ENCODE data around the gene IST1.
A peak's percentile ranks its signal among the peaks of the same experiment; 100 is the strongest.

Gene IST1

DNA sequence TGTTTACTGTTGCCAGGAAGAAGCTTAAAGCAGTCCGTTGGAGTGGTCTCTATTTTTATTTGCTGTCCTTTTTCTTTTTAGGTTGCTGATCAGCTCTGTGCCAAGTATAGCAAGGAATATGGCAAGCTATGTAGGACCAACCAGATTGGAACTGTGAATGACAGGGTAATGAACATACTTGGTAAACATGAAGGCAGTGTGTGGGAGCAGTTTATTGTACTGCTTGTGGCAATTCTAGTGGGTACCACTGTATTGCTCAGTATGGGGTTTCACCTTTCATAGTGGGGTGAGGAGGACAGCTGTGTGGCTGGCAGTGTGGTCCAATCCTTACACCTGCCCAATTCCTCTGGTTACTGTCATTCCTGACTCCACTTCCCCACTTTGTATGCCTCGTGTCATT is 25.3 kb downstream of the IST1 start:
- no peak for TF ChIP-seq RAD21 (IDR thresholded peaks at IDR 0.05; ENCODE audit: low read depth)
- no peak for TF ChIP-seq CREB1 (IDR thresholded peaks at IDR 0.05; ENCODE audit: low read depth)
- no peak for TF ChIP-seq YY1 (IDR thresholded peaks at IDR 0.05; ENCODE audit: low read depth)
- no peak for TF ChIP-seq ZBTB7A (IDR thresholded peaks at IDR 0.05; ENCODE audit: low read depth)
- TF ChIP-seq, protein P1, sequence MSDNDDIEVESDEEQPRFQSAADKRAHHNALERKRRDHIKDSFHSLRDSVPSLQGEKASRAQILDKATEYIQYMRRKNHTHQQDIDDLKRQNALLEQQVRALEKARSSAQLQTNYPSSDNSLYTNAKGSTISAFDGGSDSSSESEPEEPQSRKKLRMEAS (IDR thresholded peaks at IDR 0.05): no peak
- no peak for TF ChIP-seq CEBPB (IDR thresholded peaks at IDR 0.05)
- no peak for TF ChIP-seq FOXM1 (IDR thresholded peaks at IDR 0.05; ENCODE audit: borderline replicate concordance, low read depth)
- TF ChIP-seq, protein P2, sequence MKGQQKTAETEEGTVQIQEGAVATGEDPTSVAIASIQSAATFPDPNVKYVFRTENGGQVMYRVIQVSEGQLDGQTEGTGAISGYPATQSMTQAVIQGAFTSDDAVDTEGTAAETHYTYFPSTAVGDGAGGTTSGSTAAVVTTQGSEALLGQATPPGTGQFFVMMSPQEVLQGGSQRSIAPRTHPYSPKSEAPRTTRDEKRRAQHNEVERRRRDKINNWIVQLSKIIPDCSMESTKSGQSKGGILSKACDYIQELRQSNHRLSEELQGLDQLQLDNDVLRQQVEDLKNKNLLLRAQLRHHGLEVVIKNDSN (IDR thresholded peaks at IDR 0.05): no peak
- TF ChIP-seq, protein P3, sequence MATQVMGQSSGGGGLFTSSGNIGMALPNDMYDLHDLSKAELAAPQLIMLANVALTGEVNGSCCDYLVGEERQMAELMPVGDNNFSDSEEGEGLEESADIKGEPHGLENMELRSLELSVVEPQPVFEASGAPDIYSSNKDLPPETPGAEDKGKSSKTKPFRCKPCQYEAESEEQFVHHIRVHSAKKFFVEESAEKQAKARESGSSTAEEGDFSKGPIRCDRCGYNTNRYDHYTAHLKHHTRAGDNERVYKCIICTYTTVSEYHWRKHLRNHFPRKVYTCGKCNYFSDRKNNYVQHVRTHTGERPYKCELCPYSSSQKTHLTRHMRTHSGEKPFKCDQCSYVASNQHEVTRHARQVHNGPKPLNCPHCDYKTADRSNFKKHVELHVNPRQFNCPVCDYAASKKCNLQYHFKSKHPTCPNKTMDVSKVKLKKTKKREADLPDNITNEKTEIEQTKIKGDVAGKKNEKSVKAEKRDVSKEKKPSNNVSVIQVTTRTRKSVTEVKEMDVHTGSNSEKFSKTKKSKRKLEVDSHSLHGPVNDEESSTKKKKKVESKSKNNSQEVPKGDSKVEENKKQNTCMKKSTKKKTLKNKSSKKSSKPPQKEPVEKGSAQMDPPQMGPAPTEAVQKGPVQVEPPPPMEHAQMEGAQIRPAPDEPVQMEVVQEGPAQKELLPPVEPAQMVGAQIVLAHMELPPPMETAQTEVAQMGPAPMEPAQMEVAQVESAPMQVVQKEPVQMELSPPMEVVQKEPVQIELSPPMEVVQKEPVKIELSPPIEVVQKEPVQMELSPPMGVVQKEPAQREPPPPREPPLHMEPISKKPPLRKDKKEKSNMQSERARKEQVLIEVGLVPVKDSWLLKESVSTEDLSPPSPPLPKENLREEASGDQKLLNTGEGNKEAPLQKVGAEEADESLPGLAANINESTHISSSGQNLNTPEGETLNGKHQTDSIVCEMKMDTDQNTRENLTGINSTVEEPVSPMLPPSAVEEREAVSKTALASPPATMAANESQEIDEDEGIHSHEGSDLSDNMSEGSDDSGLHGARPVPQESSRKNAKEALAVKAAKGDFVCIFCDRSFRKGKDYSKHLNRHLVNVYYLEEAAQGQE (IDR thresholded peaks at IDR 0.05; ENCODE audit: low read depth): no peak
- no peak for TF ChIP-seq EGR1 (IDR thresholded peaks at IDR 0.05)
- no peak for TF ChIP-seq EP300 (IDR thresholded peaks at IDR 0.05; ENCODE audit: borderline replicate concordance)
- TF ChIP-seq NFIC (IDR thresholded peaks at IDR 0.05): no peak
- no peak for TF ChIP-seq TEAD4 (IDR thresholded peaks at IDR 0.05)
- no peak for TF ChIP-seq TCF12 (IDR thresholded peaks at IDR 0.05; ENCODE audit: low read depth)
- TF ChIP-seq TAF1 (IDR thresholded peaks at IDR 0.05; ENCODE audit: low read depth): no peak

DNA sequence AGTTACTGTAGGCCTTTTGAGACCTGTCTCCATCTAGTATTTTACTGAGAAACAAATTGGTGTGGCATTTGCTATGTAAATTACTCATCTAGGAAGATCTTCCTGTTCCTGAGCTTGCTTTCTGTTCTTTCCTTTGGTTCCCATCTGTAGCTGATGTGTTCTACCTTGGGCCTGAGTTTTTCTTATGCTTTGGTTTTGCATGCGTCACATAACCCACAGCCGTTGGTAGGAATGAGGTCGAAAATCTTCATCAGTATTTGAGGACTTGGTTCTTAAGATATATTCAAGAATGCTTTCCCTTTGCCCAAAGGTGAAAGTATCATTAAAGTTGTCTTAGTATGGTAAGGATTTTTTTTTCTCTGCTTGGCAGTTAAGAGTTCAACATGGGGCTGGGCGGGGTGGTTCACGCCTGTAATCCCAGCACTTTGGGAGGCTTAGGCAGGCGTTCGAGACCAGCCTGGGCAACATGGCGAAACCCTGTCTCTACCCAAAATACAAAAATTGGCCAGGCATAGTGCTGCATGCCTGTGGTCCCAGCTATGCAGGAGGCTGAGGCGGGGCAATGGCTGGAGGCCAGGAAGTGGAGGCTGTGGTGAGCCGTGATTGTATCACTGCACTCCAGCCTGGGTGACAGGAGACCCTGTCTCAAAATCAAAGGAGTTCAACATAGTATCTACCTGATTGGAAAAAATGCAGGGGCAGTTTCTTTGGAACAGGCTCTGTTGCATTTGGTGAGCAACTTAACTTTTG is 28.8 kb downstream of the IST1 start:
- TF ChIP-seq, protein P3 (IDR thresholded peaks at IDR 0.05; ENCODE audit: low read depth): no peak
- no peak for TF ChIP-seq ZBTB7A (IDR thresholded peaks at IDR 0.05; ENCODE audit: low read depth)
- TF ChIP-seq TEAD4 (IDR thresholded peaks at IDR 0.05): 0 out of 2 replicates have a peak, but pooled peaks have one; percentile 23

DNA sequence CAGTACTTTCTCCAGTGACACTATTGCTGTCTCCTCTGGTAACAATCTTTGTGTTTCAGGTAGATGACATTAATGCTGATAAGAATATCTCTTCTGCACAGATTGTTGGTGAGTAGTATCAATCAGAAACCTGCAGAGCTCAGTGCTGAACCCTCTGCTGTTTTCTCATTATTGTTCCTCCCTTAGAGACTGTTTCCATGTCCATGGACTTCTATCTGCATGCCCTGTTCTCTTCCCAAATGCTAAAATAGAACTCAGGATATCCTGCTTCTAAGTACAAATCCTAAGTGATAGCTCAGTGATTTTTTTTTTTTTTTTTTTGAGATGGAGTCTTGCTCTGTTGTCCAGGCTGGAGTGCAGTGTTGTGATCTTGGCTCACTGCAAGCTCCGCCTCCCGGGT is 29.4 kb downstream of the IST1 start:
- TF ChIP-seq NFIC (IDR thresholded peaks at IDR 0.05) (no peak), CEBPB (IDR thresholded peaks at IDR 0.05) (no peak)
- TF ChIP-seq, protein P3 (IDR thresholded peaks at IDR 0.05; ENCODE audit: low read depth): no peak

DNA sequence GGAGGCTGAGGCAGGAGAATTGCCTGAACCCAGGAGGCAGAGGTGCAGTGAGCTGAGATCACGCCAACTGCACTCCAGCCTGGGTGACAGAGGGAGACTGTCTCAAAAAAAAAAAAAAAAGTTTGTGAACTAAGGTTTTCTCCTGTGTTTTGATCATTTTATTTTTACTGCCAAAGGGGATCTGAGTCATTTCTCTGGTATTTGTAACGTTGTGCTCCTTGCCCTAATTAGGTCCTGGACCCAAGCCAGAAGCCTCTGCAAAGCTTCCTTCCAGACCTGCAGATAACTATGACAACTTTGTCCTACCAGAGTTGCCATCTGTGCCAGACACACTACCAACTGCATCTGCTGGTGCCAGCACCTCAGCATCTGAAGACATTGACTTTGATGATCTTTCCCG is 32.1 kb downstream of the IST1 start:
- peak; percentile 46; the same call in 1 of the 2 replicates for TF ChIP-seq TEAD4 (IDR thresholded peaks at IDR 0.05)
- TF ChIP-seq NFIC (IDR thresholded peaks at IDR 0.05): peak; percentile 72
- TF ChIP-seq TAF1 (IDR thresholded peaks at IDR 0.05; ENCODE audit: low read depth): no peak

DNA sequence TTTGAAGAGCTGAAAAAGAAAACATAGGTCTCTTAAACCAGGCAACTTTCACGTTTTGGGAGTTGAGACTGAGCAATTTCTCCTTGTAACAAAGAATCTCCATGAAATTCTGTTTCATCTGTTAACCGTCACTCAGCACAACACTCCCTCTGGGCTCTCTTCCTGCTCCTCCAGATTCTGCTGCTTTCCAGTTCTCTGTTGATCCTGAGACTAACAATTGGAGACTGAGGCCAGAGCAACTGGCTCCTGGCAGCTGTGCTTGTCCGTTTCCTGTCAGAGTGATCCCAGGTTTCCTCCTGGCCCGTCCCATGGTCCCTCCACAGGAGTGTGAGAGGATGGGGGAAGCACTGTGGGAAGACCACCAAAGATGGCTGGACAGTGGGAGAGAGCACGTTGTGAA is 32.5 kb downstream of the IST1 start:
- TF ChIP-seq, protein P3 (IDR thresholded peaks at IDR 0.05; ENCODE audit: low read depth): no peak
- no peak for TF ChIP-seq NFIC (IDR thresholded peaks at IDR 0.05)
- TF ChIP-seq RAD21 (IDR thresholded peaks at IDR 0.05; ENCODE audit: low read depth): no peak
- TF ChIP-seq EGR1 (IDR thresholded peaks at IDR 0.05): no peak
- TF ChIP-seq EP300 (IDR thresholded peaks at IDR 0.05; ENCODE audit: borderline replicate concordance): no peak
- TF ChIP-seq YY1 (IDR thresholded peaks at IDR 0.05; ENCODE audit: low read depth): no peak
- TF ChIP-seq FOXM1 (IDR thresholded peaks at IDR 0.05; ENCODE audit: borderline replicate concordance, low read depth): no peak
- TF ChIP-seq TEAD4 (IDR thresholded peaks at IDR 0.05): no peak
- no peak for TF ChIP-seq CREB1 (IDR thresholded peaks at IDR 0.05; ENCODE audit: low read depth)
- TF ChIP-seq, protein P2 (IDR thresholded peaks at IDR 0.05): no peak
- no peak for TF ChIP-seq CEBPB (IDR thresholded peaks at IDR 0.05)
- TF ChIP-seq, protein P1 (IDR thresholded peaks at IDR 0.05): no peak
- no peak for TF ChIP-seq TAF1 (IDR thresholded peaks at IDR 0.05; ENCODE audit: low read depth)
- no peak for TF ChIP-seq TCF12 (IDR thresholded peaks at IDR 0.05; ENCODE audit: low read depth)
- TF ChIP-seq ZBTB7A (IDR thresholded peaks at IDR 0.05; ENCODE audit: low read depth): no peak
